Activated naive CD8-positive, alpha-beta T cell (primary cell): Measurements from ENCODE around the gene MGAT5.

Source experiments
- H3K27ac Mint-ChIP-seq: one replicate; pipeline ENCODE4 v1.8.0; 2021; ENCODE audit warnings: mixed read lengths
- H3K27me3 Mint-ChIP-seq: one replicate; pipeline ENCODE4 v1.8.0; 2021; ENCODE audit warnings: mixed read lengths
- H3K36me3 Mint-ChIP-seq: one replicate; pipeline ENCODE4 v1.8.0; 2021; ENCODE audit warnings: mixed read lengths
- H3K4me1 Mint-ChIP-seq: one replicate; pipeline ENCODE4 v1.8.0; 2021; ENCODE audit warnings: low read depth, mixed read lengths
- H3K4me3 Mint-ChIP-seq: one replicate; pipeline ENCODE4 v1.8.0; 2021; ENCODE audit warnings: mild to moderate bottlenecking, mixed read lengths
- H3K9me3 Mint-ChIP-seq: one replicate; pipeline ENCODE4 v1.8.0; 2021; ENCODE audit warnings: low read depth, mixed read lengths

The MGAT5 gene

DNA sequence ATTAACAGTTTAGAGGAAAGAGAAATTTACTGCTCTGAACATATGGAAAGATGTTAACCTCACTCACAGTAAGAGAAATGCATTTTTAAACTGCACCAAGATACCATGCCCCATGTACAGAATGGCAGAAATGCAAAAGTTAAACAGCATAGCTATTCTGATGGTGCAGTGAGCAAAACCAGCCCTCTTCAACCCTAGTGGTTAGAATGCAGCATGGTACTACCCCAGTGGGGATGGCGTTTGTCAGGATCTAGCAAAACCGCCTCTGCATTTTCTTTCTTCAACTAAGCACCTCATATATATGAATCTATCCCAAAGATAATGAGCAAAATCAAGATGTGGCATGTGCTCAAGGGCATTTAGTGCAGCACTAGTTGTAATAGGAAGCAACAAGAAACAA, 98.0 kb downstream of the MGAT5 start:
- H3K9me3 Mint-ChIP-seq: no peaks in the 10 kb centered on the region
- H3K27ac Mint-ChIP-seq: no peak overlapping the region
- H3K27me3 Mint-ChIP-seq: no peaks in the 10 kb centered on the region
- H3K4me1 Mint-ChIP-seq: peaks cover 2% of the 10 kb centered on the region
- H3K4me3 Mint-ChIP-seq: no peak overlapping the region
- H3K36me3 Mint-ChIP-seq: peaks cover 26% of the 10 kb centered on the region

DNA sequence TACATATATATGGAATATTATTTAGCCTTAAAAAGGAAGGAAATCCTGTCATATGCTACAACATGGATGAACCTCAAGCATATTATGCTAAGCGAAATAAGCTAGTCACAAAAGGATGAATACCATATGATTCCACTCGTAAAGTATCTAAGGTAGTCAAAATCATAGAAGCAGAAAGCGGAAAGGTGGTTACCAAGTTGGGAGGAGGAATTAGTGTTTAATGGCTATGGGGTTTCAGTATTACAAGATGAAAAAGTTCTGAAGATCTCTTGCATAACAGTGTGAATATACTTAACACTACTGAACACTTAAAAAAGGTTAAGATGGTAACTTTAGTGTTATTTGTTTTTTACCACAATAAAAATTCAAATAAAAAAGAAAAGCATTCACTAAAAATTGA, 99.0 kb downstream of the MGAT5 start:
- H3K36me3 Mint-ChIP-seq: peaks cover 28% of the 10 kb centered on the region

DNA sequence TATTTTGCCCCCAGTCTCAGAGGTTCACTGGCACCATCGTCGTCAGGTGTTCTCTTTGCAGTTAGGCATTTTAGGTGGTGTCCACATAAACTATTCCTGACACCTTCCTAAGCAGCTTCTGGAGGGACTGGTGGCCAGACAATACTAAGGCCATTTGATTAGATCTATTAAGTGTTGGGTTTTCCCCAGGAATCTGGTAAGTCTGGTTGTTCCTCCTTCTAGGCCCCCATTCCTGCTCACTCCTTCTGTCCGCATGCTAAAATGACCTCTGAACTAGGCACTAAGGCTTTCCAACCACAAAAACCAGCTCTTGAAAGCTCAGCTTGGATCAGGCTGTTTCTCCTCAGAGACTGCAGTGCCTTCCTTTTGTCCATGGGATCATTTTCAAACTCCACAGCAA, 100.7 kb downstream of the MGAT5 start:
- Mint-ChIP-seq H3K9me3 (no peaks in the 10 kb centered on the region), H3K27ac (no peak overlapping the region), H3K4me3 (no peak overlapping the region), H3K4me1 (no peaks in the 10 kb centered on the region), H3K36me3 (peaks cover 35% of the 10 kb centered on the region), H3K27me3 (no peaks in the 10 kb centered on the region)

More for the DNA sequence above, 99.0 kb downstream of the MGAT5 start:
- Mint-ChIP-seq H3K27ac (no peak overlapping the region), H3K4me1 (peaks cover 2% of the 10 kb centered on the region), H3K9me3 (no peaks in the 10 kb centered on the region), H3K4me3 (no peak overlapping the region), H3K27me3 (no peaks in the 10 kb centered on the region)

DNA sequence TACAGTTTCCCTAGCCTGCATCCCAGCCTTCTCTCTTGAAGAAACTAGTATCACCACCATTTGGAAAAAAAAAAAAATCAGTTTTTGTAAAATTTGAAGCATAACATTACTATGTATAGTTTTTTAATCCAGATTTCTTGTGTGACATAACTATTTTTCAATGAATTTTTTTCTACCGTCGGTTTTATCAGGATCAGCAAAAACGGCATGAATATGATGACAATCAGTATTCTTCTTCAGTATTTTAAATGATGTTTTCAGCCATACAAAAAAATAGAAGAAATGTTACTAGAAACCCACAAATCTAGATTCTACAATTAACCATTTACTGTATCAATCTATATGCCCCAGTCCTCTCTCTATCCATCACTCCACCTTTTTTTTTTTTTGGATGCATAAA, 103.9 kb downstream of the MGAT5 start:
- H3K36me3 Mint-ChIP-seq: peaks cover 31% of the 10 kb centered on the region
- no peaks in the 10 kb centered on the region for H3K4me1 Mint-ChIP-seq
- H3K4me3 Mint-ChIP-seq: no peak overlapping the region
- no peaks in the 10 kb centered on the region for H3K27me3 Mint-ChIP-seq
- H3K27ac Mint-ChIP-seq: no peak overlapping the region
- H3K9me3 Mint-ChIP-seq: no peaks in the 10 kb centered on the region

DNA sequence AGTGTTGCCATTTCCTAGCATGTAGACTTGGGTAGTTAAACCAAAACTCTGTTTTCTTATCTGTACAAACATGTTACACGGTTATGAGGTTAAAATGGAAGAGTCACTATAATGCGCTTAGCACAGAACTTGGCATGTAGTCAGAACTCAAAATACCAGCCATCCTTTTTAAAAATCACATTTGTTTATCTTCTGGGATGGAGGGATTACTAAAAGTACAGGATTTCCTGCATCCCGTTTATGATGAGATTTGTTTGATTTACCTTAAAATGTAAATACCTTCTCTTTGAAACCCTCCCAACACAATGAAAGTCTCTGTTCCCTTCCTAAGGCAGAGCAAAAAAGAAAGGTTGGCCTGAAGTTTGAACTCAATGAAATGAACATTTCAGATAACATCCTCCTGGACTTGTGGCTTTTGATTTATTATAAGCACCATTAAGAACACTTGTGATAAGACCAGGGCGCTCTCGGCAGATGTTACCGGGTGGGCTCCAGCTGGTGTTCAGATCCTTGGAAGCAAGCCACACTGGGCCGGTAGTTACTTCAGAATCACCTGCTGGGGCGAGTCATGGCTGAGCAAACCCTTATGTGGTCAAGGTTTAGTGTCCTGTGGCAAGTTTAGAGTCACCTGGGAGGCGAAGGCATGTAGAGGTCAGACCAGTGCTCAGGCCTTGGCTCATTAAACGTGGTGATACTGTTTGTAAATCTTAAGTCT, 105.7 kb downstream of the MGAT5 start:
- Mint-ChIP-seq H3K4me3 (no peak overlapping the region), H3K9me3 (no peaks in the 10 kb centered on the region), H3K4me1 (no peaks in the 10 kb centered on the region), H3K27ac (no peak overlapping the region), H3K27me3 (no peaks in the 10 kb centered on the region), H3K36me3 (peaks cover 31% of the 10 kb centered on the region)

DNA sequence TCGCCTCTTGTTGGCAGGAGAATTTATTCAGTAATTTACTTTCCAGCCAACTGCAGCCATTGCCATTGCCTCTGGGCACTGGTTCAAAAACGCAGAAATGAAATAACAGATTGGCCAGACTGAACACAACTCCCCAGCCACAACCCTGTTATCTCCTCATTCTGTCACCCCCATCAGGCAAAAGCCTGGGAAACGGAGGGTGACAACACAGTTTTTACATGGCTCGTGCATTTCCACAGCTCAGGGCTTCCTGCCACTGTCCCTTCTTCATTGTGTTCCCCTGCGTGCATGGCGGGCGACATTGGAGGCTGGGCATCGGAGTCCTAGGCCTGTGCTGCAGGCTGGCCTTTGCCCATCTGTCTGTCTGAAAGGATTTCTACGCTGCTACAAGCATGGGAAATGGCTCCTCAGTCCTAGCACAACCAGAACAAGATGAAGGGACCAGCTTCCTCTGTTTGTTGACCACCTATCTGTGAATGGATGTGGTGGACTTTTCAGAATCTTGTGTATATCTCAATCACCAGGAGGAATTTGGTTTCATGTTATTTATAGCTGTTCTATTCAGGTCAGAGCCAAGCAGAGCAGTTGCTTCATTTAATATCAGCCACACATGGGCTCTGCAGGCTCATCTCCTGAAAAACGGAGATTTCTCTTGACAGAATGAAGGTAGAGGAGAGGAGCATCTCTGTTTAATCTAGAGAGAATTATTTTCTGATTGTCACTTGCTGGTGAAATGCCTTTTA, 107.0 kb downstream of the MGAT5 start:
- H3K4me3 Mint-ChIP-seq: no peak overlapping the region
- no peaks in the 10 kb centered on the region for H3K27me3 Mint-ChIP-seq
- peaks cover 8% of the 10 kb centered on the region for H3K4me1 Mint-ChIP-seq
- H3K9me3 Mint-ChIP-seq: no peaks in the 10 kb centered on the region
- no peak overlapping the region for H3K27ac Mint-ChIP-seq
- H3K36me3 Mint-ChIP-seq: peaks cover 33% of the 10 kb centered on the region

DNA sequence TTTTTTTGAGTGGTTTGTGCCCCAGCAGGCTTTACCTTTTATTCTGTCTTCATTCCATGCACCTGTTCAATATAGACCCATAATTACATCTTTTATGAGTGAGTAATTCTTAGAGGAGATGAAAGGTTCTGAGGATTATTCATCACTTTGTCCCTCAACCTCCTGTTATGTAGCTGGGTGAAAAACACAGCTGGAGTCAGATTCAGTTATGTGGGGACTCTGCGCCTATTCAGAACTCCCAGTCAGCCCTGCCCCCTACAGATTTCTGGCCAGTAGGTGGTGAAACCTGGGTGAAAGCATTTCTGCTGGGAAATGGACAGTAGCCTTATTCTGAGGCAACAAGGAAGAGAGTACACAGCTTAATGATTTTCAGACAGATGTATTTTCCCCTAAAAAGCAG, 107.8 kb downstream of the MGAT5 start:
- Mint-ChIP-seq H3K27me3 (no peaks in the 10 kb centered on the region), H3K9me3 (no peaks in the 10 kb centered on the region), H3K27ac (no peak overlapping the region), H3K4me1 (peaks cover 14% of the 10 kb centered on the region), H3K4me3 (no peak overlapping the region), H3K36me3 (peaks cover 31% of the 10 kb centered on the region)

DNA sequence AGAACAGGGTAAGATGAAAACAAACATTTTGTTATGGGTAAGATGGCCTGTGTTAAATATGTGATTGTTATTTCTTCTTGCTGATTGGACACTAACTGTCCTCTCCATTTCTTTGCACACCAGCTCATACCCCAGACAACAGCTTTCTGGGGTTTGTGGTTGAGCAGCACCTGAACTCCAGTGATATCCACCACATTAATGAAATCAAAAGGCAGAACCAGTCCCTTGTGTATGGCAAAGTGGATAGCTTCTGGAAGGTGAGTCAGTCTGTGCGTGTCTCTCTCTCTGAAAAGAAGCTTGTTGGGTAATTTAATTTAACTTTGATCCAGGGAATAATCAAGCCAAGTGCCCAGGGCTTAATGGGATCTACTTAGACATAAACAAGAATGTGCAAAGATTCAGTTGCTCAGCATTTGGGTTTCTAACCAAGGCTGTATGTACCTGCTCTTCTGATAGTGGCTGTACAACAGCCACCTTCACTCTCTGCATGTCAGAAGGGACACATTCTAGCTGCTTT, 108.3 kb downstream of the MGAT5 start:
- H3K27ac Mint-ChIP-seq: no peak overlapping the region
- H3K4me3 Mint-ChIP-seq: no peak overlapping the region
- no peaks in the 10 kb centered on the region for H3K27me3 Mint-ChIP-seq
- H3K9me3 Mint-ChIP-seq: no peaks in the 10 kb centered on the region
- peaks cover 27% of the 10 kb centered on the region for H3K36me3 Mint-ChIP-seq
- H3K4me1 Mint-ChIP-seq: peaks cover 20% of the 10 kb centered on the region

DNA sequence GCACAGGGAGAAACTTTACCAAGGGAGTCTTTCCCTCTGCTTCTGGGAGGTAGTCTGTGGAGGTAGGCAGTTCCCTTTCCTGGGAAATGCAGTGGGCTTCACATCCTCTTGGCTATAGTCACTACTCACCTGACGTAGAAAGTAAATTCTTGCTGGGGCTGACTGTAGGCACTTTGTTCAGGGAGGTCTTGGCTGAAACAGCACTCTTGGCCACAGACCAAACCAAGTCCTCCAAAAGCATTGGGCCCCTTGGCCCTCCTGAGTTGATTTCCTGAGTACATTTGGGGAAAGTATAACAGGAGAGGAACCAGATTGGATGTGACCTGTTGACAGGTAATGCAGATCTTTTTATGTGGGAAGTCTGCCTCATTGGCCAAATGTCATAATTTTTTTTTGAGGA, 108.9 kb downstream of the MGAT5 start:
- H3K27me3 Mint-ChIP-seq: no peaks in the 10 kb centered on the region
- H3K36me3 Mint-ChIP-seq: peaks cover 30% of the 10 kb centered on the region
- H3K4me1 Mint-ChIP-seq: peaks cover 25% of the 10 kb centered on the region
- no peak overlapping the region for H3K4me3 Mint-ChIP-seq
- no peaks in the 10 kb centered on the region for H3K9me3 Mint-ChIP-seq
- H3K27ac Mint-ChIP-seq: no peak overlapping the region

DNA sequence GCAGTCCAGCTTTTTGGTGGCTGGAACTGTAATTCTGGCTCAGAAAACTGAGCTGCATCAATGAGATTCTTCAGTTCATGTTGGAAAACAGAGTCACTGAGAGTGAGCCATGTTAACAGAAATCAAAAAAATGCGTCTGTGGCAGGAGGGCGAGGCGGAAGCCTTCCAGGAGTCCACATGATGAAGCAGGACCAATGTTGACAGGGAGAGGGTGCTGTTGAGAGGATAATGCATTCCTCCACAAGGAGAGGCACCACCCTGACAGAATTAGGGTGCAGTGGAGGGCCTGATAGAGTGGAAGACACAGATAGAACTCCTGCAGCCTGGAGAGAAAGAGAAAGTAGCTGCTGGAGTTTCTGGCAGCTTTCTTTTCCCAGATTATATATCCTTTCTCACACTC, 111.5 kb downstream of the MGAT5 start:
- Mint-ChIP-seq H3K36me3 (peaks cover 27% of the 10 kb centered on the region), H3K4me1 (peaks cover 39% of the 10 kb centered on the region), H3K4me3 (no peak overlapping the region), H3K9me3 (no peaks in the 10 kb centered on the region), H3K27ac (no peak overlapping the region), H3K27me3 (no peaks in the 10 kb centered on the region)

DNA sequence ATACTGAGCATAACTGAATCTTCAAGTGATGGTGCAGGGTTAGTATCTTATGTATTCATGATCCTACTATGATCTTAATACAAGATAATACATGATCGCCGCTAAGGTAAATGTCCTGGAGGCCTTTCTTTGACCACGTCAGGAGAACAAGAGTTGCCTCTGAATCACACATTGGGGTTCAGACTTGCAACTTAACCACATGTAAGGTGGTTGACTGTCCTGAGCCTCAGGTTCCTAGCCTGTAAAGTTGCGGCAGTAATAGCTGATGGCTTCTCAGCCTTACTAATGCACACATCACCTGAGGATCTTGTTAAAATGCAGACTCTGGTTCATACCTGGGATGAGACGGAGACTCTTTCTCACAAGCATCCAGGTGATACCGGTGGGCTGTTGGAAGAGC, 112.5 kb downstream of the MGAT5 start:
- Mint-ChIP-seq H3K27ac (no peak overlapping the region), H3K36me3 (peaks cover 29% of the 10 kb centered on the region), H3K9me3 (no peaks in the 10 kb centered on the region), H3K4me3 (no peak overlapping the region), H3K4me1 (peaks cover 39% of the 10 kb centered on the region), H3K27me3 (no peaks in the 10 kb centered on the region)

DNA sequence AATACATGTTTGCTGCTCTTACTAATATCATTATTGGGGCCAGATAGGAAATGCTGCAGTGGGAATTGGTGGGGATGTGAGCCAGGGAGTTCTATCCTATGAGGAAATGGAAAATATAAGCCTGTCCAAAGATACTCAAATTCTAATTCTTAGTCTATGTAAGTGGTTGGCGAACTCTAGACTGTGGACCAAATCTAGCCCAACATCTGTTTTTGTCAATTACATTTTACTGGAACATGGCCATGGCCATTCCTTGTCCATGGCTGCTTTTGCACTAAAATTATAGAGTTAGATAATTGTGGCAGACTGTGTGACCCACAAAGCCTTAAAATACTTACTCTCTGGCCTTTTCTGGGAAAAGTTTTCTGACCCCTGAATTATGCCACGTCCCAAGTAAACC, 113.3 kb downstream of the MGAT5 start:
- peaks cover 23% of the 10 kb centered on the region for H3K36me3 Mint-ChIP-seq
- no peak overlapping the region for H3K27ac Mint-ChIP-seq

DNA sequence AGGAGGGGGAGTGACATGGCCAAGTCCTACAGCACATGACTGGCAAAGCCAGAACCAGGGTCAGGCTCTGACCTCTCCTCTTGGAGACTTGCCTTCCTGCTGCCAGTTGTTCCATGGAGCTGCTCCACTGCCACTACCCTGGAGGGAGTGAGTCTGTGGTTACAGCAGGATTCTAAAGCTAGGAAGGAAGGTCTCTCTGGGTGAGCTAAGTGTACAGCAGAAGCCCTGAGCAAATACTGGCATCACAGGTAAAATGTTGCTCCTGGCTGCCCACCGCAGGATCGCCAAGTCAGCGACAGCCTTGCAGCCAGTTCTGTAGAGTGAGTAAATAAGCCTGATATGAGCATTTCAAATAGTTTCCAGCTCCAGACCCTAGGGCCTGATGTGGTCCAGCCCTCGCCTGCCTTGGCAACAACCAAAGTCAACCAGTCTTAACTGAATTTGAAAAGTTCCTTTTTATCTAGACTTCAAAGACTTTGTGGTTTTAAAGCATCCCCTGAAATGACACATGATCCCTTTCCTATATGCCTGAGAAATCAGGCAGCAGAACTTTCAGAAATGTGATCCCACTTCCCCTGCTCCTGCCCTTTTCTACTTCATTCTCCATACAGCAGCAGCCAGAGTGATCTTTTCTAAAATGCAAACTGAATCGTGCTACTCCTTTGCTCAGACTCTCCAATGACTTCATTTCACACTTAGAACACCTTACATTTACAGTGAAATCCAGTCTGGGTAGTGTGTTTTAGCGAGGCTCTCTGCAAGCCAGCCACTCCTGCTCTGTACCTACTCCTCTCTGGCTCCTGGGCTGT, 114.3 kb downstream of the MGAT5 start:
- Mint-ChIP-seq H3K4me1 (peaks cover 39% of the 10 kb centered on the region), H3K27ac (no peak overlapping the region), H3K9me3 (no peaks in the 10 kb centered on the region), H3K36me3 (peaks cover 20% of the 10 kb centered on the region), H3K27me3 (no peaks in the 10 kb centered on the region), H3K4me3 (no peak overlapping the region)

More for the DNA sequence above, 113.3 kb downstream of the MGAT5 start:
- no peak overlapping the region for H3K4me3 Mint-ChIP-seq
- no peaks in the 10 kb centered on the region for H3K27me3 Mint-ChIP-seq
- peaks cover 39% of the 10 kb centered on the region for H3K4me1 Mint-ChIP-seq
- H3K9me3 Mint-ChIP-seq: no peaks in the 10 kb centered on the region

DNA sequence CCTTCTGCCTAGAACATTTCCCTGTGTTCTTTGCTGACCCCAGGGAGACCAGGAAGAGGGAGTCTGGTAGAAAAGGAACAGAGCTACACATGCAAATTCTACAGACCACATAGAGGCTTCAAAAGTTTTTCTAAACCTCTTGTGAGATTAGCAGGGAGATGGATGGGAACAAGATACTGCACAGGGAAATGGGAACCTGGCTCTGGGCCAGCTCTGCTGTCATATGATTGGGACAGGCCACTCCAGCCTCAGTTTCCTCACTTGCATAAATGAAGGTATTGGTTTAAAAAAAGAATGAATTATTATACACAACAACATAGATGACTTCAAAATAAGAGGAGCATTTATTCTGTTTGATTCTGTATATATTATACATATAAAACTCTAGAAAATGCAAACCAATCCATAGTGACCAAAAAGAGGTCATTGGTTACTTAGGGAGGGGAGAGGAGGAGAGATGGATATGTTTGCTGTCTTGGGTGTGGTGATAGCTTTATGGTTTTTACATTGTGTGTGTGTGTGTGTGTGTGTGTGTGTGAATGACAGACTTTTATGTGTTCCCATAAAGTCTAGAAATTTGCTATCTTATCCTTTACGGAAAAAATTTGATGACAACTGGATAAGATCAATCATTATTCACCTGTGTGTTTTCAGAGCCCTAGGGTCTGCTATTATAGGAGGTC, 115.5 kb downstream of the MGAT5 start:
- peak overlapping the region; percentile 25 for H3K27ac Mint-ChIP-seq
- H3K9me3 Mint-ChIP-seq: no peaks in the 10 kb centered on the region
- H3K4me3 Mint-ChIP-seq: no peak overlapping the region
- peaks cover 39% of the 10 kb centered on the region for H3K4me1 Mint-ChIP-seq
- peaks cover 19% of the 10 kb centered on the region for H3K36me3 Mint-ChIP-seq
- no peaks in the 10 kb centered on the region for H3K27me3 Mint-ChIP-seq
